ENCODE results near the gene ABCA7.

ABCA7 gene

DNA sequence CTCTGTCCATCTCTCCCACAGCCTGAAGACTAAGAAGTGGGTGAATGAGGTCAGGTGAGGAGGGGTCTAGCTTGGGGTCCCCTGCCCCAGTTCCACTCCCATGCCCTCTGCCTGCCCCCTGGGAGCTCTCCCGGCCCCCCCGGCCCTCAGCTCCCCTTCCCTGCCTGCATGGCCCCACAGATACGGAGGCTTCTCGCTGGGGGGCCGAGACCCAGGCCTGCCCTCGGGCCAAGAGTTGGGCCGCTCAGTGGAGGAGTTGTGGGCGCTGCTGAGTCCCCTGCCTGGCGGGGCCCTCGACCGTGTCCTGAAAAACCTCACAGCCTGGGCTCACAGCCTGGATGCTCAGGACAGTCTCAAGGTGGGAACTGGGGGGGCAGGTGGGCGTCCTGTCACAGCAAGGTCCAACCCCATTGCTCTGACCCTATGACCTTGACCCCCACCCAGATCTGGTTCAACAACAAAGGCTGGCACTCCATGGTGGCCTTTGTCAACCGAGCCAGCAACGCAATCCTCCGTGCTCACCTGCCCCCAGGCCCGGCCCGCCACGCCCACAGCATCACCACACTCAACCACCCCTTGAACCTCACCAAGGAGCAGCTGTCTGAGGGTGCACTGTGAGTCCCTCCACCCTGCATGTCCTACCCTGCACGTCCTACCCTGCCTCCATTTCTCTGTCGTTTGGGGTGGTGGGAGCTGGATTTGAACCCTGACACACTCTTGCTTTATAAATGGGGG, 16.1 kb downstream of the ABCA7 start:
- no peak for DNase-seq (ENCODE audit: low read depth)

DNA sequence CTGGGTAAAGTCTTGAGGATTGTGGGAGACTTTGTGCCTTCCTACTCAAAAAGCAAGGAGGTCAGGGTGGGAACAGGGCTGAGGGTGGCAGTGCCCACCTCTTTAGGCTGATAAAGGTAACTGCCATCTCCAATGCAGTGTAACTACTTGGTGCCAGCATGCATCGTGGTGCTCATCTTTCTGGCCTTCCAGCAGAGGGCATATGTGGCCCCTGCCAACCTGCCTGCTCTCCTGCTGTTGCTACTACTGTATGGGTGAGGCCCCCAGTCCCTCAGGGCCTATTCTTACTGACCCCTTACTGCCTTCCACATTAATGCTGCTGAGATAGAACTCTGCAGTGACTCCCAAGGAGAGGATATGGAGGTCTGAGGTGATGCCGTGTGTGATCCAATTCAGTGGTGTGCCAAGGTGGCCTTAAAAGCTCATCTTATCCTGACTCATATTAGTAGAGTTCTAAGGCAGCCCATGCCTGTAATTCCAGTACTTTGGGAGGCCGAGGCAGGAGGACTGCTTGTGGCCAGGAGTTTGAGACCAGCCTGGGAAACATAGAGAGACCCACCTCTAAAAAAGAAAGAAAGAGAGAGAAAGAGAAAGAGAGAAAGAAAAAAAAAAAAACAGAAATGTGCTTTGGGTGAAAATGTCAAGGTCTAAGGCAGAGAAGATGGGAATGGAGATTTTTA, 17.4 kb downstream of the ABCA7 start:
- DNase-seq (ENCODE audit: low read depth): no peak

- DNase-seq (ENCODE audit: low read depth): no peak
Observed at GRCh38 chr19:1058112-1058511, 18.2 kb downstream of the ABCA7 start.

GRCh38 chr19:1060689-1061088, 20.8 kb downstream of the ABCA7 start:
- DNase-seq (ENCODE audit: low read depth): no peak

DNA sequence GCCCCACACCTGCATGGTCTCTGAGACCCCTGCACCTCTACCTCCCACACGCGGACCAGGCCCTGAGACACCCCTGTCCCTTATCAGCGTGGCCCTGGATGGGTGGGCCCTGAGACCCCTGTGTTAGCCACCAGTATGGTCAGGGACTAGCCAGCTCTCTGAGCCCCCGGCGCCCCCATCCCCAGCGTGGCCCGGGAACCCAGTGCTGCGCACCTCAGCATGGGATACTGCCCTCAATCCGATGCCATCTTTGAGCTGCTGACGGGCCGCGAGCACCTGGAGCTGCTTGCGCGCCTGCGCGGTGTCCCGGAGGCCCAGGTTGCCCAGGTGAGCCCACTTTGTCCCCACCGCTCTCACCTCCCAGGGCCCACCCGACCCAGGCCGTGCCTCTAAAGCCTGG, 22.1 kb downstream of the ABCA7 start:
- DNase-seq (ENCODE audit: low read depth): no peak

- no peak for DNase-seq (ENCODE audit: low read depth)
Observed at GRCh38 chr19:1062387-1063029, 22.6 kb downstream of the ABCA7 start.

- peak; percentile 73 for DNase-seq (ENCODE audit: low read depth)
Observed at GRCh38 chr19:1063030-1063908, 23.4 kb downstream of the ABCA7 start.

DNA sequence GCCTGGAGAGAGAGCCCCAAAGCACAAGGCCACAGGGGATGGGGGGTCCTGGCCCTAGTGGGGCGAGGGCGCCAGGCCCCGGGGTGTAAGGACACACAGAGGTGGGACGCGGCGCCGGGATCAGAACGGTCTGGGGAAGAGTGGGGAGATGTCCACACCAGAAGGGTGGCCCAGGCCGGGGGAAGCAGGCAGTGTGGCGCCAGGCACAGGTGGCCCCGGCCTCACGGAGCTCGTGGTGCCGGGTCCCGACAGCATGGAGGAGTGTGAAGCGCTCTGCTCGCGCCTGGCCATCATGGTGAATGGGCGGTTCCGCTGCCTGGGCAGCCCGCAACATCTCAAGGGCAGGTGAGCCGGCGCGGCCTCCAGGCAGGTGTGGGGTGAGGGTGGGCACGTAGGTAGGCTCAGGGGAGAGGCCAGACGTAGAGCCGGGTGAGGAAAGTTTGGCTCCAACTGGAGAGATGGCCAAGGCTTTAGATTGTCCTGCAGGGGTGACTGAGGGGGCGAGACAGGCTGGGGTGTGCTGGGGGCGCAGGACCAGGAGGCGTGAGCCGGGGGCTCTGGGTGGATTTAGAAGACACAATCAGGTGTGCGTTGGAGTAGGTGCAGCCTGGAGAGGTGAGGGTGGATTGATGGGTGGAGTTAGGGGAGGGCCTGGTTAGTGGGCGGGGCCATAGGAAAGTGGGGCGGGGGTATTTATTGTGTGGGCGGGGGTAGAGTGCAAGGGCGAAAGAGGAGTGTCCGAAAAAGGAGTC, 24.2 kb downstream of the ABCA7 start:
- no peak for DNase-seq (ENCODE audit: low read depth)

- peak; percentile 59 for DNase-seq (ENCODE audit: low read depth)
Observed at GRCh38 chr19:1064661-1065605, 25.0 kb downstream of the ABCA7 start.

DNA sequence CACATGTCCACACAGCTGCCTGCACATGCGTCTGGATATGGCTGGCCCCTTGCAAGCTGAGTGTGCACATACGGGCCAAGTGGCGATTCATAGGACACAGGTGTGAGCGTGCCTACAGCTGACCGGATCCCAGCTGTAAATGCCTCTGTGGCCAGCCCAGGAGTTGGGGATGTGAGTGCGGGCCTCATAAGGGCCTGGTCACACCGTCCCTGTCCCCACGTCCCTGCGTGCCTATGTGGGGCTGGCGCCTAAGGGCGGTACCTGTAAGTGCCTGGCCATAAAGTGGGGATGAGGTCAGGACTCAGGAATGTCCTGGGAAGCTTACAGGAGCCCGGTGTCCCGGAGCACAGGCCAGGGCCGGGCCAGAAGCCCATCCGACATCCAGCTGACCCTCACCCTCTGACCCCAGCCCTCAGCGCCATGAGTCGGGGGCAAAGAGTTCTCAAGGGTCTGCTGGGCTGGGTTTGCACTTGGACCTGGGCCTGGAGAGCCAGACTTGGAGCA, 25.8 kb downstream of the ABCA7 start:
- no peak for DNase-seq (ENCODE audit: low read depth)

GRCh38 chr19:1066251-1066747, 26.4 kb downstream of the ABCA7 start:
- no peak for DNase-seq (ENCODE audit: low read depth)

DNA sequence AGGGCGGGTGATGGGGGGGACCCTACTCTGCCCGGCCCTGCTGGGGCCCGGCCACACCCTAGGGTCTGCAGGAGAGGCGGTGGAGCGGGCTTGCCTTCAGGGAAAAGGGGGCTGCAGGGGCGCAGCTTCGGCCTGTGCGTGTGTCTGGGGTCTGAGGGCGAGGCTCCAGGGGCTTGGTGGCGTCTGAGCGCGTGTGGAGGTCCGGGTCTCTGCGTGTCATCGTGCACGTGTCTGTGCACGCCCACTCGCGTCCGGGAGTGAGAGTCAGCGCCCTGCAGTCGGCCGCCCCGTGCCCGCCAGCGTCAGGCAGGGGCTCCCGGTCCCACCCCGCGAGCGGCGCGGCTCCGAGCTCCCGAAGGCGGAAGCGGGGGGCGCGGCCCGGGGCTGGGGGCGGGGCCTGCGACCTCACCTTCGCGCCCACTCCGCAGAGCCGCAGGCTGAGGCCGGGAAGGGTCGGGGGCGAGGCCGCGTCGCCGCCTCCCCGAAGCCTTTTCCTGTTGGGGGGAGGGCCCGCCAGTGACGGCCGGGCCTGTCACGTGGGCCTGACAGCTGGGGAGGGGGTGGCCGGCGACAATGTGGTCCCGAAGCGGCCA, 26.9 kb downstream of the ABCA7 start, which contains the start of gene ARHGAP45:
Gene ARHGAP45, plus strand, starts transcription at position 420 of the 593 bp plus-strand sequence. CDS start 239 bp downstream, outside the sequence.
- DNase-seq (ENCODE audit: low read depth): peak; percentile 76

GRCh38 chr19:1067341-1067957, 27.5 kb downstream of the ABCA7 start:
- DNase-seq (ENCODE audit: low read depth): peak; percentile 66

GRCh38 chr19:1068009-1069001, 28.4 kb downstream of the ABCA7 start:
- DNase-seq (ENCODE audit: low read depth): no peak

GRCh38 chr19:1069009-1069779, 29.3 kb downstream of the ABCA7 start:
- DNase-seq (ENCODE audit: low read depth): peak; percentile 59

GRCh38 chr19:1070576-1070930, 30.6 kb downstream of the ABCA7 start:
- DNase-seq (ENCODE audit: low read depth): no peak

All from T follicular helper cell (primary cell).